PC-9 (cell line): ENCODE data around the gene GALT. TPM values are rescaled to one million over a fixed set of nuclear protein-coding genes. Genes with fewer than 3 reads are reported as not detected.

ENCODE experiments used
- BruUV-seq: library from RNA; stranded (reverse); fragments of 400-500 nt; replicated peaks from 2 replicates; lab custom pipeline; 2021; lab: Mats Ljungman, UMichigan
- CTCF ChIA-PET: fragments of 300-600 bp; sonication (Branson Sonifier 250); formaldehyde crosslinking; loops from one replicate; lab custom pipeline; 2022; ENCODE audit warnings: antibody characterized with exemption; lab: Charles Lee
- POLR2A ChIA-PET: fragments of 300-600 bp; sonication (Branson Sonifier 250); formaldehyde crosslinking; loops from one replicate; lab custom pipeline; 2022; ENCODE audit warnings: antibody characterized with exemption; ENCODE audit not compliant: unreplicated experiment; lab: Charles Lee
- DNase-seq, 2 experiments: peaks; one replicate each; pipeline versions ENCODE4 v3.0.0 to v3.0.0-alpha.2; 2015 to 2022; ENCODE audit warnings: mixed read lengths in 1 of 2
- H2AFZ ChIP-seq: fragments of 200-600 bp; sonication (generic); 2 replicates; pipeline ENCODE4 v1.8.1; 2017; ENCODE audit warnings: antibody characterized with exemption
- H3F3A ChIP-seq: fragments of 200-600 bp; sonication (generic); 2 replicates; pipeline ENCODE4 v1.8.1; 2017; ENCODE audit warnings: antibody characterized with exemption, mild to moderate bottlenecking, low read depth; ENCODE audit not compliant: insufficient read depth
- H3K27ac ChIP-seq: fragments of 200-600 bp; sonication (generic); 2 replicates; pipeline ENCODE4 v1.6.1; 2016; ENCODE audit warnings: mixed run types
- H3K27me3 ChIP-seq: fragments of 200-600 bp; sonication (generic); 2 replicates; pipeline ENCODE4 v1.6.1; 2016; ENCODE audit warnings: low read depth, mixed run types; ENCODE audit not compliant: insufficient read depth
- H3K36me3 ChIP-seq: fragments of 200-600 bp; sonication (generic); 2 replicates; pipeline ENCODE4 v1.6.1; 2016; ENCODE audit warnings: low read depth, mixed run types
- H3K4me1 ChIP-seq: fragments of 200-600 bp; sonication (generic); replicated peaks from 2 replicates; pipeline ENCODE4 v1.6.1; 2016; ENCODE audit warnings: mixed run types; ENCODE audit not compliant: insufficient read depth
- H3K4me2 ChIP-seq: fragments of 200-600 bp; sonication (generic); 2 replicates; pipeline ENCODE4 v1.6.1; 2017; ENCODE audit warnings: mixed run types
- H3K4me3 ChIP-seq: fragments of 200-600 bp; sonication (generic); 2 replicates; pipeline ENCODE4 v1.6.1; 2016; ENCODE audit warnings: mixed run types
- H3K79me2 ChIP-seq: fragments of 200-600 bp; sonication (generic); 2 replicates; pipeline ENCODE4 v1.6.1; 2017; ENCODE audit warnings: low read depth, mixed run types
- H3K9me2 ChIP-seq: fragments of 200-600 bp; sonication (generic); 2 replicates; pipeline ENCODE4 v1.8.1; 2017; ENCODE audit warnings: mild to moderate bottlenecking; ENCODE audit not compliant: insufficient read depth
- H3K9me3 ChIP-seq: fragments of 200-600 bp; sonication (generic); 2 replicates; pipeline ENCODE4 v1.8.1; 2016; ENCODE audit warnings: low read depth; ENCODE audit not compliant: insufficient read depth
- H4K20me1 ChIP-seq: fragments of 200-600 bp; sonication (generic); 2 replicates; pipeline ENCODE4 v1.8.1; 2017; ENCODE audit not compliant: insufficient read depth
- CTCF ChIP-seq: fragments of 200-600 bp; sonication (generic); conservative IDR thresholded peaks from 2 replicates; pipeline ENCODE4 v1.6.1; 2017; ENCODE audit warnings: mixed run types, antibody characterized with exemption, mild to moderate bottlenecking, moderate library complexity
- EZH2 ChIP-seq: fragments of 200-600 bp; sonication (generic); IDR thresholded peaks from 2 replicates; pipeline ENCODE4 v1.8.0; 2017; ENCODE audit warnings: antibody characterized with exemption, low read depth
- intact Hi-C: fragments of 100-400 bp; cut with micrococcal nuclease; formaldehyde crosslinking; loops from one replicate; pipeline ENCODE4 v1.10.0; 2022; ENCODE audit not compliant: unreplicated experiment
- total RNA-seq: library from RNA; stranded (reverse); gene quantifications from 2 replicates; pipeline ENCODE4 v1.2.3, GENCODE V29; 2021

The GALT gene
- total RNA-seq, 1 experiment from 2014 or later: 18.2 TPM

GRCh38 chr9:34684816-34685215, 38.3 kb downstream of the GALT start:
- TF ChIP-seq EZH2 (no peak), CTCF (no peak)
- Histone ChIP-seq H3K4me3 (no peak overlapping the region), H3K4me1 (no peaks in the 10 kb centered on the region), H2AFZ (no peak overlapping the region), H3K4me2 (no peak overlapping the region), H3K27me3 (no peaks in the 10 kb centered on the region), H4K20me1 (no peaks in the 10 kb centered on the region), H3K79me2 (no peaks in the 10 kb centered on the region), H3F3A (no peaks in the 10 kb centered on the region), H3K9me3 (no peaks in the 10 kb centered on the region), H3K36me3 (no peaks in the 10 kb centered on the region), H3K27ac (no peak overlapping the region), H3K9me2 (no peaks in the 10 kb centered on the region)
- POLR2A ChIA-PET: no interaction called here
- no peak for DNase-seq
- CTCF ChIA-PET: no interaction called here
- no TSS peak for BruUV-seq
- intact Hi-C loops: no loop called here

- no peaks in the 10 kb centered on the region for H3F3A ChIP-seq
- no TSS peak for BruUV-seq
- ChIA-PET CTCF (no interaction called here), POLR2A (no interaction called here)
- no peak for TF ChIP-seq EZH2
- TF ChIP-seq CTCF: no peak
- no peaks in the 10 kb centered on the region for H3K36me3 ChIP-seq
- no peaks in the 10 kb centered on the region for H3K79me2 ChIP-seq
- H3K27me3 ChIP-seq: no peaks in the 10 kb centered on the region
- no peak overlapping the region for H2AFZ ChIP-seq
- intact Hi-C loops: no loop called here
- DNase-seq: no peak
- H3K27ac ChIP-seq: no peak overlapping the region
- no peaks in the 10 kb centered on the region for H3K4me1 ChIP-seq
- no peaks in the 10 kb centered on the region for H3K9me2 ChIP-seq
- no peak overlapping the region for H3K4me2 ChIP-seq
- no peaks in the 10 kb centered on the region for H4K20me1 ChIP-seq
- no peaks in the 10 kb centered on the region for H3K9me3 ChIP-seq
- no peak overlapping the region for H3K4me3 ChIP-seq
These were observed 39.1 kb downstream of the GALT start for GRCh38 chr9:34685591-34685990.

GRCh38 chr9:34686231-34686630, 39.8 kb downstream of the GALT start:
- H3K9me2 ChIP-seq: no peaks in the 10 kb centered on the region
- H3K9me3 ChIP-seq: no peaks in the 10 kb centered on the region
- no peaks in the 10 kb centered on the region for H4K20me1 ChIP-seq
- TF ChIP-seq CTCF (no peak), EZH2 (no peak)
- intact Hi-C loops: no loop called here
- no peaks in the 10 kb centered on the region for H3K36me3 ChIP-seq
- H2AFZ ChIP-seq: no peak overlapping the region
- BruUV-seq: no TSS peak
- H3K27me3 ChIP-seq: no peaks in the 10 kb centered on the region
- no peak overlapping the region for H3K4me3 ChIP-seq
- ChIA-PET CTCF (no interaction called here), POLR2A (no interaction called here)
- no peaks in the 10 kb centered on the region for H3K79me2 ChIP-seq
- H3K4me2 ChIP-seq: no peak overlapping the region
- no peaks in the 10 kb centered on the region for H3F3A ChIP-seq
- H3K4me1 ChIP-seq: no peaks in the 10 kb centered on the region
- H3K27ac ChIP-seq: no peak overlapping the region
- no peak for DNase-seq
